Gastroesophageal sphincter (tissue), 4 donors: ENCODE data around the gene RRAGC. TPM values are rescaled to one million over a fixed set of nuclear protein-coding genes. Genes with fewer than 3 reads are reported as not detected.

Experiments
- ATAC-seq: fragments of 150-250 bp; one replicate; pipeline ENCODE4 v1.9.1; 2016; ENCODE audit warnings: mild to moderate bottlenecking, moderate library complexity
- H3K27ac ChIP-seq, 4 donors: fragments of 200-600 bp; sonication (generic) in 3 of 4; 1 replicate in 3 of 4; 2 replicates in 1 of 4; pipeline ENCODE4 v1.5.1; 2016 to 2019
- H3K27me3 ChIP-seq: fragments of 200-600 bp; sonication (generic); one replicate; pipeline ENCODE4 v1.5.1; 2019
- H3K36me3 ChIP-seq, 2 donors: fragments of 200-600 bp; sonication (generic); one replicate each; pipeline ENCODE4 v1.5.1; 2019; ENCODE audit warnings: control low read depth in 1 of 2
- H3K4me1 ChIP-seq, 3 donors: fragments of 200-600 bp; sonication (generic); 1 replicate in 2 of 3; 2 replicates in 1 of 3; pipeline ENCODE4 v1.5.1; 2016 to 2019; ENCODE audit warnings: control low read depth in 2 of 3
- H3K4me3 ChIP-seq, 2 donors: fragments of 200-600 bp; sonication (generic); one replicate each; pipeline ENCODE4 v1.5.1; 2019; ENCODE audit warnings: mild to moderate bottlenecking in 1 of 2, moderate library complexity in 1 of 2
- H3K9me3 ChIP-seq, 3 donors: fragments of 200-600 bp; sonication (generic); one replicate each; pipeline ENCODE4 v1.5.1; 2017 to 2019; ENCODE audit warnings: control low read depth in 2 of 3
- EP300 ChIP-seq: sonication (generic); formaldehyde crosslinking; IDR thresholded peaks from one replicate; pipeline ENCODE4 v1.6.1; 2017; ENCODE audit warnings: antibody characterized with exemption, mild to moderate bottlenecking
- POLR2A ChIP-seq, 2 donors: fragments of 450-650 bp; IDR thresholded peaks; one replicate each; pipeline ENCODE4 v1.6.1; 2017; ENCODE audit warnings: antibody characterized with exemption in 2 of 2, mild to moderate bottlenecking in 2 of 2, moderate library complexity in 1 of 2
- POLR2AphosphoS5 ChIP-seq: sonication (generic); formaldehyde crosslinking; IDR thresholded peaks from one replicate; pipeline ENCODE4 v1.6.1; 2017; ENCODE audit warnings: antibody characterized with exemption
- WGBS, 2 donors: methylation state at CpG; one replicate each; pipeline ENCODE4 v1.1.5; 2018; ENCODE audit warnings: low coverage in 1 of 2; 5-methylcytosine and 5-hydroxymethylcytosine counted together
- total RNA-seq, 4 donors: library from RNA; depleted of rRNA; stranded (reverse); fragments of >200 nt; gene quantifications; one replicate each; pipeline ENCODE4 v1.1.0, GENCODE V29; 2016
- TF ChIP-seq, protein P1 (sequence below), 4 experiments: fragments of 200-600 bp in 2 of 4; fragments of 450-650 bp in 2 of 4; sonication (generic) in 1 of 4; IDR thresholded peaks; one replicate each; pipeline ENCODE4 v1.5.1; 2017 to 2019; ENCODE audit warnings: antibody characterized with exemption in 4 of 4, mild to moderate bottlenecking in 2 of 4, moderate library complexity in 2 of 4

The RRAGC gene
- total RNA-seq, 4 donors from 2014 or later = 19.5 to 25.0 (median 20.5) TPM

GRCh38 chr1:38804062-38804886 is 55.3 kb downstream of the RRAGC start:
- Histone ChIP-seq H3K27ac (no peak overlapping the region), H3K27me3 (peaks cover 88% of the 10 kb centered on the region), H3K36me3 (no peaks in the 10 kb centered on the region), H3K4me3 (peak overlapping the region in 1 of 2 donors; percentile 35), H3K4me1 (peaks cover 0 to 12% (median 3%) of the 10 kb centered on the region in 3 donors), H3K9me3 (no peaks in the 10 kb centered on the region)
- TF ChIP-seq POLR2AphosphoS5 (no peak), EP300 (no peak), POLR2A (IDR thresholded peaks at IDR 0.05) (no peak)
- TF ChIP-seq, protein P1, sequence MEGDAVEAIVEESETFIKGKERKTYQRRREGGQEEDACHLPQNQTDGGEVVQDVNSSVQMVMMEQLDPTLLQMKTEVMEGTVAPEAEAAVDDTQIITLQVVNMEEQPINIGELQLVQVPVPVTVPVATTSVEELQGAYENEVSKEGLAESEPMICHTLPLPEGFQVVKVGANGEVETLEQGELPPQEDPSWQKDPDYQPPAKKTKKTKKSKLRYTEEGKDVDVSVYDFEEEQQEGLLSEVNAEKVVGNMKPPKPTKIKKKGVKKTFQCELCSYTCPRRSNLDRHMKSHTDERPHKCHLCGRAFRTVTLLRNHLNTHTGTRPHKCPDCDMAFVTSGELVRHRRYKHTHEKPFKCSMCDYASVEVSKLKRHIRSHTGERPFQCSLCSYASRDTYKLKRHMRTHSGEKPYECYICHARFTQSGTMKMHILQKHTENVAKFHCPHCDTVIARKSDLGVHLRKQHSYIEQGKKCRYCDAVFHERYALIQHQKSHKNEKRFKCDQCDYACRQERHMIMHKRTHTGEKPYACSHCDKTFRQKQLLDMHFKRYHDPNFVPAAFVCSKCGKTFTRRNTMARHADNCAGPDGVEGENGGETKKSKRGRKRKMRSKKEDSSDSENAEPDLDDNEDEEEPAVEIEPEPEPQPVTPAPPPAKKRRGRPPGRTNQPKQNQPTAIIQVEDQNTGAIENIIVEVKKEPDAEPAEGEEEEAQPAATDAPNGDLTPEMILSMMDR (IDR thresholded peaks at IDR 0.05) = no peak
- no peak for ATAC-seq
- WGBS, 2 donors = 0 to 18% methylated on average over 2 to 7 of the region's 81 CpGs

- peak overlapping the region in 1 of 2 donors; percentile 35 for H3K4me3 ChIP-seq
- H3K4me1 ChIP-seq = peaks cover 0 to 12% (median 3%) of the 10 kb centered on the region in 3 donors
- TF ChIP-seq, protein P1 (IDR thresholded peaks at IDR 0.05) = no peak
- no peak for TF ChIP-seq POLR2A (IDR thresholded peaks at IDR 0.05)
- TF ChIP-seq EP300 = no peak
- TF ChIP-seq POLR2AphosphoS5 = no peak
- no peaks in the 10 kb centered on the region for H3K36me3 ChIP-seq
- WGBS, 2 donors = 6 to 15% methylated on average over 8 of the region's 8 CpGs
- H3K27me3 ChIP-seq = peaks cover 81% of the 10 kb centered on the region
- no peak for ATAC-seq
- no peaks in the 10 kb centered on the region for H3K9me3 ChIP-seq
- no peak overlapping the region for H3K27ac ChIP-seq
These were observed 55.9 kb downstream of the RRAGC start for GRCh38 chr1:38803647-38804046.

DNA sequence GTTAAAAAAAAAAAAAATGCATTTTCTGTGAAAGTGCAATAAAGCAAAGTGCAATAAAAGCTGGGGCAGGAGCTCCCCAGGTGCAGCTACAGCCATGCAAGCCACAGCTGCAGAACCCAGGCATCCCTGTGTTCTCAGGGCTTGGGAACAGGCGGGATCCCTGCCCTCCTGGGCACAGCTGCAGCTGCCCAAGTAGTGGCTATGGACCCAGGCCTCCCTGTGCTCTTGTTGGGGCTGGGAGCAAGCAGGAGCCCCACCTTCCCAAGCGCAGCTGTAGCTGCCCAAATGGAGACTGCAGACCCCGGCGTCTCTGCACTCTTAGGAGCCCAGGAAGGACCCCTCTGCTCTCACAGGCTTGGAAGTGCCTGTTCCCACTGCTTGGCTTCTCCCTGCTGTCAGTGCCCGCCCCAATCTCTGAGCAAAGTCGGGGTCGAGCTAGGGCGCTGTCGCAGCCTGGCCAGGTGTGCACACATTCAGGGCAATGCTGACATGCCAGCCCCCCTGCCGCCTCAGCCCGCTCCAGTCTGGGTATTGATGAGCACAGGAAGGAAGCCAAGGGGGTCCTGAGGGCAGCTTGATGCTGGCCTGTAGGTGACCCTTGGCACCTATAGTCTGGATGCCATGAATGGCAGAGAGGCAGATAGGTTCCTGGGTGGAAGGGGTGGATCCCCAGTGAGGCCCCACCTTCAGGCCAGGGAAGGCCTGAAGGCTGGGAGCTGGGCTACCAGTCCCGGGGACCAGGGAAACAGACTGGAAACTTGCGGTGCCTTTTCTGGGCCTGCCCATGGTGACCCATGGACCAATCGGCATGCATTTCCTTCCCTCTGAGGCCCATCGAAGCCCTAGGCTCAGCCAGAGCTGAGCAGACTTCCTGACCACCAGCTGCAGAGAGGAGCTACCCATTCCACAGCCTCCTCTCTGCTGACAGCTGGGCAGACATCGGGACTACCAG is 58.6 kb downstream of the RRAGC start:
- Histone ChIP-seq H3K36me3 (no peaks in the 10 kb centered on the region), H3K27me3 (peaks cover 62% of the 10 kb centered on the region), H3K4me1 (peaks cover 0 to 12% (median 3%) of the 10 kb centered on the region in 3 donors), H3K27ac (no peak overlapping the region), H3K4me3 (no peak overlapping the region), H3K9me3 (peaks cover 0 to 7% (median 0%) of the 10 kb centered on the region in 3 donors)
- no peak for TF ChIP-seq POLR2A (IDR thresholded peaks at IDR 0.05)
- no peak for ATAC-seq
- 80% methylated on average over 1 of the region's 16 CpGs; no CpG with 5 or more reads in 1 of the 2 donors for WGBS, 2 donors

GRCh38 chr1:38793299-38793698 is 66.3 kb downstream of the RRAGC start:
- no peaks in the 10 kb centered on the region for H3K36me3 ChIP-seq
- no peaks in the 10 kb centered on the region for H3K4me1 ChIP-seq
- H3K27ac ChIP-seq = no peak overlapping the region
- no peak overlapping the region for H3K4me3 ChIP-seq
- no peak for TF ChIP-seq POLR2A (IDR thresholded peaks at IDR 0.05)
- TF ChIP-seq, protein P1 (IDR thresholded peaks at IDR 0.05) = no peak
- TF ChIP-seq POLR2AphosphoS5 = no peak
- no peak for TF ChIP-seq EP300
- H3K9me3 ChIP-seq = peaks cover 0 to 44% (median 0%) of the 10 kb centered on the region in 3 donors
- H3K27me3 ChIP-seq = peaks cover 56% of the 10 kb centered on the region
- ATAC-seq = no peak

- WGBS, 2 donors = 33 to 57% methylated on average over 1 of the region's 1 CpG
- no peak overlapping the region for H3K4me3 ChIP-seq
These were observed 67.7 kb downstream of the RRAGC start for GRCh38 chr1:38791892-38792291.

More at GRCh38 chr1:38791892-38792291, 67.7 kb downstream of the RRAGC start:
- Histone ChIP-seq H3K27ac (no peak overlapping the region), H3K4me1 (no peaks in the 10 kb centered on the region), H3K9me3 (peaks cover 0 to 44% (median 0%) of the 10 kb centered on the region in 3 donors), H3K27me3 (peaks cover 70% of the 10 kb centered on the region), H3K36me3 (no peaks in the 10 kb centered on the region)
- no peak for ATAC-seq
- TF ChIP-seq POLR2A (IDR thresholded peaks at IDR 0.05) (no peak), EP300 (no peak), POLR2AphosphoS5 (no peak)
- TF ChIP-seq, protein P1 (IDR thresholded peaks at IDR 0.05) = no peak
